Measurements from ENCODE around the gene RNASEH1. TPM values are rescaled to one million over a fixed set of nuclear protein-coding genes. Genes with fewer than 3 reads are reported as not detected.

The RNASEH1 gene
- total and polyA plus RNA-seq, 2 of the 4 experiments (the other 2 are of a cell fraction): 23.5 to 23.7 TPM

- Histone ChIP-seq H2BK15ac (ENCODE audit: low read depth, low read length) (no peak overlapping the region), H4K8ac (ENCODE audit: low read depth in 2 of 2, low read length in 2 of 2) (no peak overlapping the region), H3K4me1 (ENCODE audit: control insufficient read depth, insufficient read depth, low read length) (peaks cover 1% of the 10 kb centered on the region; the same call in 1 of the 2 replicates), H3K36me3 (ENCODE audit: control insufficient read depth, insufficient read depth, low read length) (no peaks in the 10 kb centered on the region), H2AK9ac (replicated peaks; ENCODE audit: low read depth, low read length, poor library complexity) (no peak overlapping the region), H4K20me1 (ENCODE audit: insufficient read depth, low read length) (no peaks in the 10 kb centered on the region), H3K4me2 (ENCODE audit: low read depth, low read length) (no peak overlapping the region), H4K91ac (ENCODE audit: insufficient read depth, low read depth, low read length) (no peak overlapping the region), H3K14ac (replicated peaks; ENCODE audit: low read depth, low read length) (no peak overlapping the region), H2BK120ac (ENCODE audit: low read depth, low read length) (no peak overlapping the region), H2BK5ac (ENCODE audit: low read depth, low read length, poor library complexity, severe bottlenecking) (no peak overlapping the region), H3K9me1 (ENCODE audit: insufficient read depth, low read length) (no peaks in the 10 kb centered on the region), H2AFZ (replicated peaks; ENCODE audit: low read length, poor library complexity) (no peak overlapping the region), H3K4me3 (ENCODE audit: insufficient read depth, low read depth, low read length) (no peak overlapping the region), H3K23ac (ENCODE audit: low read depth, low read length) (no peak overlapping the region), H3K4ac (ENCODE audit: low read depth, low read length) (no peak overlapping the region), H2AK5ac (ENCODE audit: low read depth, low read length) (no peak overlapping the region), H3K18ac (ENCODE audit: low read depth, low read length) (no peak overlapping the region), H3K27ac (ENCODE audit: insufficient read depth, low read length) (no peak overlapping the region), H3K27me3 (ENCODE audit: control insufficient read depth, insufficient read depth, low read length) (peaks cover 2% of the 10 kb centered on the region; the same call in 1 of the 2 replicates), H3K9me3 (ENCODE audit: control insufficient read depth, insufficient read depth, low read length) (no peaks in the 10 kb centered on the region), H3K9ac (ENCODE audit: low read depth, low read length) (no peak overlapping the region), H4K5ac (ENCODE audit: low read depth, low read length) (no peak overlapping the region), H3K56ac (ENCODE audit: extremely low read depth, insufficient read depth, low read length) (no peak overlapping the region), H2BK20ac (ENCODE audit: low read depth, low read length) (no peak overlapping the region), H3K79me1 (ENCODE audit: low read depth in 1 of 2, low read length in 2 of 2) (no peaks in the 10 kb centered on the region)
- CTCF ChIA-PET: interaction anchor here (0.6 kb wide), 1 partner anchor 21 kb away, joined by 4 read pairs; no protein-coding TSS in a partner anchor
- intact Hi-C loops (cut with micrococcal nuclease): no loop called here
- WGBS, 2 experiments (ENCODE audit: extremely low coverage in 2 of 2, insufficient read length in 1 of 2): 88% methylated on average over 18 of the region's 25 CpGs; no CpG with 5 or more reads in 1 of the 2 experiments
- POLR2A ChIA-PET (ENCODE audit: unreplicated experiment): no interaction called here
- DNase-seq (no peak), ATAC-seq (ENCODE audit: low read depth) (no peak)
- dilution Hi-C loops (cut with HindIII; ENCODE audit: low sequenced_read_pairs, unreplicated experiment): no loop called here
- TF ChIP-seq ELK1 (IDR thresholded peaks at IDR 0.05; ENCODE audit: borderline replicate concordance, low read depth, low read length) (no peak), RCOR1 (IDR thresholded peaks at IDR 0.05; ENCODE audit: insufficient replicate concordance, low read length) (no peak), POLR2A (IDR thresholded peaks at IDR 0.05; ENCODE audit: low read depth, low read length) (no peak), USF2 (IDR thresholded peaks at IDR 0.05; ENCODE audit: low read depth, low read length) (no peak), CEBPB (IDR thresholded peaks at IDR 0.05; ENCODE audit: low read depth, low read length) (no peak), RAD21 (IDR thresholded peaks at IDR 0.05; ENCODE audit: low read length) (no peak), MAZ (IDR thresholded peaks at IDR 0.05; ENCODE audit: borderline replicate concordance, low read depth, low read length) (no peak), RFX5 (IDR thresholded peaks at IDR 0.05; ENCODE audit: low read depth, low read length) (no peak), MAFK (IDR thresholded peaks at IDR 0.05; ENCODE audit: low read depth, low read length) (no peak)
- no TSS peak for BruUV-seq (replicated peaks)
- in situ Hi-C loops (cut with MboI; ENCODE audit: low sequenced_read_pairs): no loop called here
These were observed 44.6 kb upstream of the RNASEH1 start for GRCh38 chr2:3602553-3603339.
